HG03460 (cell line): Measurements from ENCODE around the gene REPS2.

Experiments
- ATAC-seq: cut with Tn5 transposase; IDR thresholded peaks from one replicate; pipeline ENCODE4 v1.9.1; 2021; ENCODE audit not compliant: unreplicated experiment

REPS2 gene

GRCh38 chrX:16946361-16946964 is at the start of gene REPS2:
Gene REPS2, plus strand, starts transcription at chrX:16946658. Its CDS starts 204 bp downstream, at chrX:16946862.
- ATAC-seq = peak; percentile 95

DNA sequence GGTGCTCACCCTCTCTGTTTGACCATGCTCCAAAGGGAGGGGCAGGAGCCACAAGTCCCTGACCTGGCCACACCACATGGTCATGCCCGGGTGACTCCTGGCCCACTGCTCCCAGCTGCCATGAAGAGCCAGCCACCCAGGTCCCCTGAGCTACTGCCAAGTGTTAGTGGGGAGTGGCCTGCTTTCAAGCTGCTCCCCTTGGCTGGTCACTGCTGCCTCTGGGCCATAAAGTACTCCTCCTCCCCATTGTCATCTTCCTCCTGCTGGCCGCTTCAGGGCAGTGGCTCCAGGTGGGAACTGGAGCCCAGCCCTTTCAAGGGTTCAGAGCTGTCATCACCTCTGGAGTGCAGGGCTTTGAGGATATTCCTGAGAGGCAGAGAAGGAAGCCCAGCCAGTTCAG is 49.0 kb upstream of the REPS2 start:
- ATAC-seq = no peak

DNA sequence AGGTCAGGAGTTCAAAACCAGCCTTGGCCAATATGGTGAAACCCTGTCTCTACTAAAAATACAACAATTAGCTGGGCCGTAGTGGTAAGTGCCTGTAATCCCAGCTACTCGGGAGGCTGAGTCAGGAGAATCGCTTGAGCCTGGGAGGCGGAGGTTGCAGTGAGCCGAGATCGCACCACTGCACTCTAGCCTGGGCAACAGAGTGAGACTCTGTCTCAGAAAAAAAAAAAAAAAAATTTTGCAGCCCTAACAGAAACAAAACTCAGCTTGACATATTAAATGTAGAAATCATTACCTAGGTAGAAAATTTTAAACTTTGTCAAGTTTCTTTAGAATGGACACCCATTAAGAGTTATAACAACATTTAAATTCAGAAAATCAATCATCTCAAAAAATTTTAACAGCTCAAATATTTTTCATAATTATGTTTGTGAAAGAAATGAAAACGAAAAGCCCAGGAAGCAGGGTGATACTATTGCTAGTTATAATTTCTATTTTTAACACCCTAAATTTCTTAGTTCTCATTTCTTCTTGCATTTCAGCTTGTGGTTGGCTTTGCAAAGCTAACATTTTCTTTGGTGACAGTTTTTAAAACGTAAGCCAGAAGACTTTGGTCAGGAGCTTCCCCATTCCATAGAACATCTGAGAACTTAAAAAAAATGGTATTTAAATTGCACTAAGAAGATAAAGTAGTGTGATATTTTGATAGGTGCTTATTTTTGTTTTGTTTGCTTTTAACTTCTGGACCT is 43.0 kb upstream of the REPS2 start:
- ATAC-seq = peak; percentile 64

- no peak for ATAC-seq
Measured at GRCh38 chrX:16910376-16910775, 36.1 kb upstream of the REPS2 start.

DNA sequence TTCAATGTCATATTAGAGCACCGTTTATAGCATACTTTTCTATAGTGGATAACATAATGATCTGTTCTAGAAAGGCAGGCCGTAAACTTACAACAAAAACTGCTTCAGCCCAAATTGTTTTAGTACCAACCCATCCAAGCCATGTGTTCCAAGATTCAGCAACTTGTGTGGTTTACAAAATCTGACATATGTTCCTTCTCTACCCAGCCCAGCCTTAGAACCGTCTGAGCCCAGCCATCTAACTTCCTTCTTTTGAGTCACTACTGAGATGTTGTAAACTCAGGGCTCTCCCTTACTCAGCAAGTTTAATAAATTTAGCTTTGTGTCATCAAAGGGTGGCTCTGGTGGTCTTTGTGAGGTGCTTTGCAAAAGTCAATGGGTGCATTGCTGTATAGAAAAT is 32.4 kb upstream of the REPS2 start:
- no peak for ATAC-seq

GRCh38 chrX:16916561-16916960 is 29.9 kb upstream of the REPS2 start:
- ATAC-seq = no peak

GRCh38 chrX:16917120-16917519 is 29.3 kb upstream of the REPS2 start:
- no peak for ATAC-seq

- ATAC-seq = no peak
Measured at GRCh38 chrX:16918979-16919378, 27.5 kb upstream of the REPS2 start.

GRCh38 chrX:16920075-16920474 is 26.4 kb upstream of the REPS2 start:
- ATAC-seq = no peak

- ATAC-seq = no peak
Measured at GRCh38 chrX:16923157-16923556, 23.3 kb upstream of the REPS2 start.

- no peak for ATAC-seq
Measured at GRCh38 chrX:16924631-16925480, 21.6 kb upstream of the REPS2 start.

GRCh38 chrX:16930392-16930791 is 16.1 kb upstream of the REPS2 start:
- ATAC-seq = no peak

GRCh38 chrX:16931371-16931770 is 15.1 kb upstream of the REPS2 start:
- no peak for ATAC-seq

- ATAC-seq = no peak
Measured at GRCh38 chrX:16931855-16932575, 14.4 kb upstream of the REPS2 start.

- ATAC-seq = no peak
Measured at GRCh38 chrX:16934185-16934584, 12.3 kb upstream of the REPS2 start.

GRCh38 chrX:16946971-16947562 is 609 bp downstream of the REPS2 start:
- peak; percentile 24 for ATAC-seq

DNA sequence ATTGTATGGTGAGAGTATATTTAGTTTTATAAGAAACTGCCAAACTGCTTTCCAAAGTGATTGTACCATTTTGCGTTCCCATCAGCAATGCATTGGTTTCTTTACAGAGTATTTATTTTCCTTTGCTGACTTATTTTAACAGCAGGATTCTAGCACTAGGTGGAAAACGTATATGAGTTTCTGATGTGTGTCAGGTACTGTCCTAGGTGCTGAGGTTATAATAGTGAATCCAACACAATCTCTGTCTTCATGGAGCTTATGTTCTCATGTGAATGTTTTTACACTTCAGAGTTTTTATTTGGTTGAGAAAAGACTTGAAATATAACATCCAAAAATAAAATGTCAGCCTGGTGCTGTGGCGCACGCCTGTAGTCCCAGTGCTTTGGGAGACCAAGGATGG is 4.0 kb downstream of the REPS2 start:
- no peak for ATAC-seq

DNA sequence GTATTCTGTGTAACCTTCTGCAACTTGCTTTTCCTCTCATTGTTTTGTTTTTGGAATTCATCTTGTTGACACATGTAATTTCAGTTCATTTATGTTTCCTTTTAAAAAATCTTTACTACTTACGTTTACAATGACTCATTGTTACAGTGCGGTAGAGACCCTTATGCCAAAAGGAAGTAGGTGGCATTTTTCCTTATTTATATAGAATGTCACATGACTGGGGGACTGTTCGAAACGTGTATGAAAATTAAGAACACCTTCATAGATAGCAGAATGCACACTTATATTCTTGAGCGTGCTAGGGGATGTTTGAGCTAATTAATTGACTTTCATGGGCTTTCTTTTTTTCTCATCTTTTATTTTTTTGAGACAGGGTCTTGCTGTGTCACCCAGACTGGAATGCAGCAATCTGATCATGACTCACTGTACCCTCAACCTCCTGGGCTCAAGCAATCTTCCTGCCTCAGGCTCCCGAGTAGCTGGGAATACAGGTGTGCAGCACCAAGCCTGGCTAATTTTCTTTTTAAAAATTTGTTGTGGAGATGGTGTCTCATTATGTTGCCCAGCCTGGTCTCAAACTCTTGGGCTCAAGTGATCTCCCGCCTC is 7.3 kb downstream of the REPS2 start:
- ATAC-seq = no peak

DNA sequence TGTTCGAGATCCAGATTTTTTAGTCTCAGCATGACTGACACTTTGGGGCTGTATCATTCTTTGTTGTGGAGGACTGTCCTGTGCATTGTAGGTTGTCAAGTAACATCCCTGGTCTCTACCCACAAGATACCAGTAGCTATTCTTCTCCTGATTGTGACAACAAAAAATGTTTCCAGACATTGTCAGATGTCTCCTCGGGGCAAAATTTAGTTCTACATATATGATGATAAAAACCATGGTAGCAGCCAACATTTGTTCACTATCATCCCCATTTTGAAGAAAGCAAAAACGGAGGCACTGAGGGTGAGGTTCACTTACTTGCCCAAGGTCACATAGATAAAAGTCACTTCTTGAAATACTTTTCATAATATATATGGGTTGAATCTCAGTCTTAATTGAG is 11.3 kb downstream of the REPS2 start:
- ATAC-seq = no peak

DNA sequence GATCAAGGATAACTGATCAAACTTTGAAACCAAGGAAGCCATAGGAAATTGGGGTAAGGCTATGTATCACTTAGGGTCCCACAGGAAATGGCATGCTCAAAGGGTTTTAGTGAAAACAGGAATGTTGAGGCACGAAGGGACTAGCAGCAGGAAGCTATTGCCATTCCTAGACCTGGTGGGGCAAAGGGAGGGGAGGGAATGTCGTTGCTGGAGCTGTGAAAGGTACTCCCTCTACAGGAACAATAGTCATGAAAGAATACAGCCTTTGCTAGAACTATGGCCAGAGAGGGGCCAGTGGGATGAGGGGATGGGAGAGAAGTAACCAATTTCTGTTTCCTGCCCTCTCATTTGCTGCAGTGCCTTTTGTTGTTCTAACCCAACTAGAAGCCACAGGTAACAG is 11.9 kb downstream of the REPS2 start:
- no peak for ATAC-seq
